GM19372 (cell line): ENCODE measurements around the gene SCGB3A1.

Experiments
- ATAC-seq: cut with Tn5 transposase; IDR thresholded peaks from one replicate; pipeline ENCODE4 v1.9.1; 2021; ENCODE audit warnings: mild to moderate bottlenecking, low read depth, moderate library complexity; ENCODE audit not compliant: unreplicated experiment

SCGB3A1 gene

GRCh38 chr5:180625791-180626660 lies 34.7 kb upstream of the SCGB3A1 start:
- ATAC-seq, result no peak

GRCh38 chr5:180625125-180625790 lies 34.0 kb upstream of the SCGB3A1 start:
- ATAC-seq, result no peak

DNA sequence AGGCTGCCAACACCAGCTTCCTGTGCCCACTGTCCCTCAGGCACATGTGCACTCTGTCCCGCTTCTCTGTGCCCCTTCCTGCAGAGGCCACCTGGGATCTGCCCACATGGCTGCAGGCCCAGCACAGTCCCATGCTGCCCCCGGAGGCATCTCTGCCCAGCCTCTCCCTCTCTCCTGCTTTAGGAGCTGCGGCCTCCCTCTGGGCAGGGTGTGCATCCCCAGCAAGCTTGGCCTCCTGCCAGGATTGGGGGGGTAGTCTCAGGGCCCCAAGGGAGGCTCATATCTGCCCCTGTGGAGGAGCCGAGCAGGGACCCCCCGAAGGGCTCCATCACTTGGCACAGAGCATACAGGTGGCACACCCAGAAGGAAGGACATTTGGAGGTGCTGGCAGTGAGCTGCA lies 33.3 kb upstream of the SCGB3A1 start:
- ATAC-seq, result no peak

DNA sequence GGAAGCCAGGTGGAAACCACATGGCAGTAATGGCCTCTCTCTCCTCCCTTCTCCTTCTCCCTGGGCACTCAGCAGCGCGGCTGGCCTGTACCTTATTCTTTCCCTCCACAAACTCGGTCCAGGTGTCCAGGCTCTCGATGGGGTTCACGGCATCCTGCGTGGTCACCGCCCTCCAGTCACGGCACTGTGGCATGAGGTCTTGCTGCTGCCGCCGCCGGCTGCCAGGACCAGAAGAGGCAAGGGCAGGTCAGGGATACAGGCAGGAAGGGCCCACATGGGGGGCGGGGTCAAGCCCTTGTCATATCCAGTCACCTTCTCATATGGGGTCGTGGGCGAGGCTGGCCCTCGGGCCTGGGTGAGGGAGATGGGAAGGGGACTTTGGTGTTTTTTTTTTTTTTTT lies 32.5 kb upstream of the SCGB3A1 start:
- ATAC-seq, result no peak

- no peak for ATAC-seq
These were observed 32.1 kb upstream of the SCGB3A1 start for GRCh38 chr5:180623411-180623834.

DNA sequence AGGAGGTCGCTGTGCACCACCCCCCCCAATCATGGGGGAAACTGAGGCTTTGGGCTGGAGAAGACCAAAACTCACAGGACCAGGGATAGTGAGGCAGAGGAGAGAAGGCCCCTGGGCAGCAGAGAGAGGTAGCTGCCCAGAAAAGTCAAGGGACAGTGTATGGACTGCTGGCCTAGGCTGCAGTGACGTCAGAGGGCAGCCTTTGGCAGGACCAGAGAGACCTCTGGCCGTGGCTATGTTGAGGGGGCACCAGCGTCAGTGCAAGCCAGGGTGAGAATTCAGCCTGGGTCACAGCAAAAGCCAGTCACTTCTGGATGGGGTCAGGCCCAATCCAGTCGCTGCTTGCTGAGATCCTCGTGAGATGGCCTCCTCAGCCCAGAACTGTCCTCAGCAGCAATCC lies 31.6 kb upstream of the SCGB3A1 start:
- ATAC-seq, result no peak

DNA sequence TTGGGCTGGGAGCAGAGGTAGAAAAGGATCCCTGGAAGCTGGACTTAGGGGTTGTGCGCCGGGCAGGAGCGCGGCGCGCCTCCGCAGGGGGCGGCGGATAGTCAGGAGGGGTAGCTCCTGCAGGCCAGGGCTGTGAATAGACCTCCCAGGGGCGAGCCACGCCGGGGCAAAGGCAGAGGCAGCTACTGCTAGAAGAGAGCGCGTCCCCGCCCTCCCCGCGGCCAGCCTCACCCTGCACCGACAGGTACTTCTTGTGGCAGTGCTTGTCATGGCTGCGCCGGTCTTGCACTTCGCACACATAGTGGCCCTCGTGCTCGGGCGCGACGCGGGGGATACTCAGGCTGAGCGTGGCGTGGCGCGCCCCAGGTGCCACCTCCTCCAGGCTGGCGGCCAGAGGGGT lies 30.0 kb upstream of the SCGB3A1 start:
- no peak for ATAC-seq

GRCh38 chr5:180620014-180620413 lies 28.7 kb upstream of the SCGB3A1 start:
- no peak for ATAC-seq

- no peak for ATAC-seq
These were observed 28.2 kb upstream of the SCGB3A1 start for GRCh38 chr5:180619563-180619915.

DNA sequence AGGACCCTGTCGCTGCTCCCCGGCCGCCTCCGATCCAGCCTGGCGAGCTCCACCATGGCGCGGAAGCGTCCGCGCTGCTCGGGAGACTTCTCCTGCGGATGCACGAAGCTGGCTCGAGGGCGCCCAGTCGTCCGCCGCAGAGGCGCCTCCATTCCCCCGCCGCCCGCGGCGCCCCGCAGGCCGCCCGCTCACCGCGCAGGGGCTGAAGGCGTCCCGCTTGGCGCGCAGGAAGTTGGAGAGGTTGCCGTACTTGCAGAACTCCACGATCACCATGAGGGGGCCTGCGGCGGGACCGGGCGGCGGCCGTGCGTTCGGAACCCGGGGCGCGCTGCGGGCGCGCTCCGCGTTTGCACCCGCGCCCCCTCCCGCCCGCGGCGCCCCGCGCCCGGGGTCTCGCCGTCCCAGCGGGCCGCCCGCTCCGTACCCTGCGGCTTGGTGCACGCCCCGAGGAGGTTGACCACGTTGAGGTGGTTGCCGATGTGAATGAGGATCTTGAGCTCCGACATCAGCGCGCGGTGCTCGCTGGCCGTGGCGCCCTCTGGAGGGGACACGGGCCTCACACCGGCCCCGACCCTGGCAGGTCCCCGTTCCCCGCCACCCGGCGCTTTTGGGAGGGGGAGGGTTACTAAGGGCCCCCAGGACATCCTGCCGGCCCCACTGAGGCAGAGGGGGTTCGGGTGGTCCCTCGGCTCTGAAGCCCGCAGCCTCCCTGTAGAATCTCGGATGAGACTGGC lies 27.7 kb upstream of the SCGB3A1 start:
- ATAC-seq, result no peak

DNA sequence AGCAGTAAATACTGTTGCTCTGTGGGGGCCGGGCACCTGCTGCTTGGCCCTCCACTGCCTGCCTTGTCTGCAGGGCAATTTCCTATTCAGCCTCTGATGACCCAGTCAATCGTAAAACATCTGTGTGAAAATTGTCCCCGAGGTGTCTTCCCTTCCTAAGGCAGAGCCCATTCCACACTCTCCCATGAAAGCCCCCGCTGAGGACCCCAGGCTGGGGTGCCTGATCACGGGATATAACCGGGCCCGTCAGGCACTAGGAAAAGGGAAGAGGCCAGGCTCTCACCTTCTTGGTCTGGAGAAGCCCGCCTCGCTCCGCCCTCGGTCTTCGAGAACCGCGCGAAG lies 27.2 kb upstream of the SCGB3A1 start:
- no peak for ATAC-seq

DNA sequence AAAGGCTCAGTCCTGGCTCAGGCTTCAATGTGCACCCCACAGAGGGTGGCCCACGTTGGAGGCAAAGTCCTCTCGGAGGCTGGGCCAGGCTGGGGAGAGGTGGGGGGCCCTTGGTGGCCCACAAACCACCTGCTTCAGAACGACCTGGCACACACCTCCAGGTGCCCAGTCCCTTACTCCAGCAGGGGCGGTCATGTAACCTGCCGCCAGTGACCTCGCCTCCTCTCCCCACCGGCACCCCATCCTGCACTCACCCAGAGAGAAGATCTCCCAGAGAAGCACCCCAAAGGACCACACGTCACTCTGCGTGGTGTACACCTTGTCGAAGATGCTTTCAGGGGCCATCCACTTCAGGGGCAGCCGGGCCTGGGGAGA lies 22.5 kb upstream of the SCGB3A1 start:
- ATAC-seq, result no peak

- ATAC-seq, result no peak
These were observed 22.0 kb upstream of the SCGB3A1 start for GRCh38 chr5:180613188-180613813.

GRCh38 chr5:180612683-180613082 lies 21.4 kb upstream of the SCGB3A1 start:
- ATAC-seq, result no peak

DNA sequence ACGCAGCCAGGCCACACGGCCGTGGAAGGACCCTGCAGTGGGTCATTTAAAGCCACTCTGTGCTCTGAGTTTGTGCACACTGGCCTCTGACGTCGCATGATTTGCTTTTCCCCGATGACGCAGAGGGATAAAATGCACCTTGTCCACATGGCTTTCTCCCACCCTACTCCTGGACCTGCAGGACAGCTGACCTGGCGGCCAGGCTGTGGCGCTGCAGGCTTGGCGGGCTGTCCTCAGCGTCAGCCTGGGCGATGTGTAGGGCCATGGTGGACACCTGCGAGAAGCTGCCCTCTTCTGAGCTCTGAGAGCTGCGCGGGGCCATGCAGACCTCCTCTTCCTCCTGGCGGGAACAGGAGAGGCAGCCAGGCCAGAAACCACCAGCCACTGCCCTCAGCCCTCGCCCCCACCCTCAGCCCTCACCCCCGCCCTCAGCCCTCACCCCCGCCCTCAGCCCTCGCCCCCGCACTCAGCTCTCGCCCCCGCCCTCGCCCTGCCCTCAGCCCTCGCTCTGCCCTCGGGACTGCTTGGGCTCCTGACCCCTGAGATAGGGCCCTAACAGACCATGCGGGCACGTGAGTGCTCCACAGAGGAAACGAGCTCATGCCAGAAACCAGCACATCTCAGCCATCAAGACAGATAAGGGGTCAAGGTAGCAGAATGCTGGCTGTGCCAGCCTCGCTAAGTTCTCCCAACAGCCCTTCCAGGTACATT lies 20.0 kb upstream of the SCGB3A1 start:
- no peak for ATAC-seq

- ATAC-seq, result no peak
These were observed 18.7 kb upstream of the SCGB3A1 start for GRCh38 chr5:180609817-180610550.

DNA sequence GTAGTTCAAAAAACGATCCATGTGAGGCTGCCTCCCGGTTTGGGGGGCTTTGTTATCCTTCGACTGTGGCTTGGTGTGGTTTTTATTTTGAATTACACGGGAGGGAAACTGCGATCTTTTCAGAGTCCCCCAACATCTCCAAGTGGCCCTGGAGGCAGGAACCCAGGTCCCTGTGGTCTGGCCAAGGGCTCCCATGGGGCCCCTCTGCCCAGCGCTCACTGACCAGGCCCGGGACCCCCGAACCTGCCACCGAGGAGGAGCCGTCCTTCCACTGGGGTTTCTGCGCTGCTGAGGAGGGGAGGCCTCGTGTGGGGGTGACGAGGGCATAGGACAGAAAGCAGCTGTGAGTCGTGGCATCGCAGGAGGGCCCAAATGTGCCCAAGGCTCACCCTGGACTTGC lies 18.1 kb upstream of the SCGB3A1 start:
- ATAC-seq, result no peak

- no peak for ATAC-seq
These were observed 17.4 kb upstream of the SCGB3A1 start for GRCh38 chr5:180608572-180609310.
